Keratinocyte (primary cell): ENCODE measurements around the gene SNCAIP. TPM values are rescaled to one million over a fixed set of nuclear protein-coding genes. Genes with fewer than 3 reads are reported as not detected.

Experiments used
- DNase-seq: peaks from one replicate; pipeline ENCODE4 v3.0.0-alpha.2; 2011; ENCODE audit warnings: low read depth, missing footprints, low spot score
- FAIRE-seq: peaks from 2 replicates; lab custom pipeline; 2011; peaks lifted over from hg19 to GRCh38; lab: Jason Lieb, UNC
- H2AFZ ChIP-seq: 2 replicates; pipeline ENCODE4 v1.6.0; 2012; ENCODE audit warnings: low read length, control low read depth, inconsistent platforms; ENCODE audit not compliant: control insufficient read depth
- H3K27ac ChIP-seq: 2 replicates; pipeline ENCODE4 v1.5.1; 2011; ENCODE audit warnings: low read length; ENCODE audit not compliant: control insufficient read depth, insufficient read depth
- H3K27me3 ChIP-seq: 3 replicates; pipeline ENCODE4 v1.6.0; 2011; ENCODE audit warnings: low read length; ENCODE audit not compliant: control insufficient read depth, insufficient read depth; ENCODE audit errors: extremely low read depth
- H3K36me3 ChIP-seq, 2 experiments: 2 replicates in 1 of 2; 3 replicates in 1 of 2; pipeline ENCODE4 v1.5.1; 2011; ENCODE audit warnings: low read length in 2 of 2, mild to moderate bottlenecking in 1 of 2; ENCODE audit not compliant: control insufficient read depth in 2 of 2, insufficient read depth in 2 of 2; ENCODE audit errors: extremely low read depth in 1 of 2
- H3K4me1 ChIP-seq: 3 replicates; pipeline ENCODE4 v1.5.1; 2011; ENCODE audit warnings: low read length; ENCODE audit not compliant: control insufficient read depth, insufficient read depth; ENCODE audit errors: extremely low read depth
- H3K4me2 ChIP-seq: 3 replicates; pipeline ENCODE4 v1.6.0; 2011; ENCODE audit warnings: low read depth, low read length; ENCODE audit not compliant: control insufficient read depth, insufficient read depth; ENCODE audit errors: extremely low read depth
- H3K4me3 ChIP-seq, 3 experiments: fragments of 200-600 bp in 1 of 3; sonication (generic) in 1 of 3; 2 replicates in 2 of 3; 3 replicates in 1 of 3; pipeline ENCODE4 v1.5.1; 2011 to 2016; ENCODE audit warnings: low read length in 3 of 3, mild to moderate bottlenecking in 3 of 3, control low read depth in 2 of 3, inconsistent platforms in 1 of 3, low read depth in 1 of 3, mixed read lengths in 1 of 3, mixed run types in 1 of 3, moderate library complexity in 1 of 3; ENCODE audit not compliant: control insufficient read depth in 2 of 3, insufficient read depth in 2 of 3; ENCODE audit errors: extremely low read depth in 1 of 3
- H3K79me2 ChIP-seq: 2 replicates; pipeline ENCODE4 v1.6.0; 2012; ENCODE audit warnings: low read length; ENCODE audit not compliant: control insufficient read depth, insufficient read depth
- H3K9ac ChIP-seq: 3 replicates; pipeline ENCODE4 v1.6.0; 2011; ENCODE audit warnings: low read length; ENCODE audit not compliant: control insufficient read depth, insufficient read depth; ENCODE audit errors: extremely low read depth
- H3K9me1 ChIP-seq: 3 replicates; pipeline ENCODE4 v1.6.0; 2011; ENCODE audit warnings: low read length; ENCODE audit not compliant: control insufficient read depth, insufficient read depth; ENCODE audit errors: extremely low read depth
- H3K9me3 ChIP-seq: 2 replicates; pipeline ENCODE4 v1.5.1; 2012; ENCODE audit warnings: low read depth, low read length; ENCODE audit not compliant: control insufficient read depth
- H4K20me1 ChIP-seq: 3 replicates; pipeline ENCODE4 v1.6.0; 2011; ENCODE audit warnings: low read length; ENCODE audit not compliant: control insufficient read depth, insufficient read depth; ENCODE audit errors: extremely low read depth
- EZH2 ChIP-seq: IDR thresholded peaks from one replicate; pipeline ENCODE4 v1.6.1; 2012; ENCODE audit warnings: inconsistent platforms, mild to moderate bottlenecking, low read length, moderate library complexity
- dilution Hi-C: fragments of 300-500 bp; cut with MboI; formaldehyde crosslinking; loops from one replicate; pipeline ENCODE4 v1.7.0; 2020; ENCODE audit warnings: low sequenced_read_pairs; ENCODE audit not compliant: extremely low pct_ligation_motif_present
- polyA plus RNA-seq, 5 experiments: library from polyadenylated mRNA; depleted of rRNA in 3 of 5; stranded (reverse) in 3 of 5; stranded (forward) in 1 of 5; unstranded in 1 of 5; fragments of >200 nt; gene quantifications; 1 replicate in 1 of 5; 2 replicates in 3 of 5; 3 replicates in 1 of 5; pipeline versions ENCODE4 v1.2.1 to v1.2.3, GENCODE V29; 2011 to 2012; ENCODE audit warnings: missing spikeins in 2 of 5, low read depth in 1 of 5, low replicate concordance in 1 of 5
- TF ChIP-seq, protein P1 (sequence below), 3 experiments: IDR thresholded peaks in 1 of 3; conservative IDR thresholded peaks in 1 of 3; optimal IDR thresholded peaks in 1 of 3; 2 replicates in 2 of 3; 3 replicates in 1 of 3; pipeline versions ENCODE3 to v1.5.1; 2011; ENCODE audit warnings: low read length in 3 of 3, mild to moderate bottlenecking in 3 of 3, moderate library complexity in 2 of 3, control low read depth in 1 of 3, inconsistent platforms in 1 of 3; ENCODE audit not compliant: insufficient read depth in 2 of 3; ENCODE audit errors: extremely low read depth in 1 of 3

The SNCAIP gene
- polyA plus RNA-seq, 1 donor (not counting 4 experiments of a cell fraction or from before 2014, with no cell fraction given) = not detected

DNA sequence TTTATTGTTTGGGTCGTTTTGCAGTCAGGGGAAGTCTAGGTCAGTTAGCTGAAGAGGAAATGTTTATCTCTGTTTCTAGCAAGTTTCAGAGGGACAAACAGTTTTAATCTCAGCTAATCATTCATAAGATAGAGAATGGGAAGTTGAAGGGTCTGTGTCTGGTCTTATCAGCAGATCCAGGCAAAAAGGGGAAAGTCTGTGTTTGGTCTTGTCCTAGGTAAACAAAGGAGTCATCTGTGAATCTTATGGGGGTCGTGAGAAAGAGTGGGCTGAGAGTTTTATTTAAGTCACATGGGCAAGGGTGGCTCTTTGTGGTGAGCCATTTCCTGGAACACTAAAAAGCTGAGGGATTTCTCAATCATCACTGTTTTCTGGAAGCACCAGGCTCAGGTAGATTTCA, 5.6 kb upstream of the SNCAIP start:
- FAIRE-seq = no peak
- H3K4me1 ChIP-seq = no peaks in the 10 kb centered on the region
- no peaks in the 10 kb centered on the region for H3K9me1 ChIP-seq
- H3K9me3 ChIP-seq = no peaks in the 10 kb centered on the region
- dilution Hi-C loops = no loop called here
- no peak overlapping the region for H2AFZ ChIP-seq
- no peak for DNase-seq
- no peak overlapping the region for H3K4me2 ChIP-seq
- no peaks in the 10 kb centered on the region for H3K36me3 ChIP-seq
- H3K27ac ChIP-seq = no peak overlapping the region
- H3K79me2 ChIP-seq = no peaks in the 10 kb centered on the region
- no peaks in the 10 kb centered on the region for H4K20me1 ChIP-seq
- no peak overlapping the region for H3K9ac ChIP-seq
- TF ChIP-seq EZH2 = no peak
- TF ChIP-seq, protein P1, sequence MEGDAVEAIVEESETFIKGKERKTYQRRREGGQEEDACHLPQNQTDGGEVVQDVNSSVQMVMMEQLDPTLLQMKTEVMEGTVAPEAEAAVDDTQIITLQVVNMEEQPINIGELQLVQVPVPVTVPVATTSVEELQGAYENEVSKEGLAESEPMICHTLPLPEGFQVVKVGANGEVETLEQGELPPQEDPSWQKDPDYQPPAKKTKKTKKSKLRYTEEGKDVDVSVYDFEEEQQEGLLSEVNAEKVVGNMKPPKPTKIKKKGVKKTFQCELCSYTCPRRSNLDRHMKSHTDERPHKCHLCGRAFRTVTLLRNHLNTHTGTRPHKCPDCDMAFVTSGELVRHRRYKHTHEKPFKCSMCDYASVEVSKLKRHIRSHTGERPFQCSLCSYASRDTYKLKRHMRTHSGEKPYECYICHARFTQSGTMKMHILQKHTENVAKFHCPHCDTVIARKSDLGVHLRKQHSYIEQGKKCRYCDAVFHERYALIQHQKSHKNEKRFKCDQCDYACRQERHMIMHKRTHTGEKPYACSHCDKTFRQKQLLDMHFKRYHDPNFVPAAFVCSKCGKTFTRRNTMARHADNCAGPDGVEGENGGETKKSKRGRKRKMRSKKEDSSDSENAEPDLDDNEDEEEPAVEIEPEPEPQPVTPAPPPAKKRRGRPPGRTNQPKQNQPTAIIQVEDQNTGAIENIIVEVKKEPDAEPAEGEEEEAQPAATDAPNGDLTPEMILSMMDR (optimal IDR thresholded peaks at IDR 0.05 in 1 of 3, IDR thresholded peaks at IDR 0.05 in 1 of 3, conservative IDR thresholded peaks at IDR 0.05 in 1 of 3; ENCODE audit: extremely low read depth in 1 of 3, insufficient read depth in 2 of 3, low read length in 3 of 3) = no peak
- H3K27me3 ChIP-seq = peaks cover 9% of the 10 kb centered on the region
- H3K4me3 ChIP-seq = no peak overlapping the region

DNA sequence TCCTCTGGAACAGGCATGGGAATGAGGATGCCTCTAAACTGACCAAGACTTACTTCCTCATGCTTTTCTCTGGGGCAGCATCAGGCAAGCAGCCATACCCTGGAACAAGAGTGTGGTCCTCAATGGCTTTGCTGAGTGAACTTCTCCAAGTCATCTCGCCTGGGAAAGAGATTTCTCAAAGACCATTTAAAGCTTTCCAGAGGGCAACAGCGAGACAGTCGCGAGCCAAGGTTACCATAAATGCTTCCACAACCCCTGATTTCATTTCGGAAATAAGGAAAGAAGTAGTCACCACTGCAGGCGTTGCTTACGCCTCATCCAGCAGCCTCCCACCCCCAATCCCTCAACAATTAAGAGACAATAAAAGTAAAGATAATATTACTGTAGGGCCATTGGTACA, 1.1 kb upstream of the SNCAIP start:
- Histone ChIP-seq H3K9ac (no peak overlapping the region), H3K4me3 (no peak overlapping the region), H3K4me1 (peaks cover 11% of the 10 kb centered on the region), H3K27me3 (peaks cover 22% of the 10 kb centered on the region), H3K9me1 (no peaks in the 10 kb centered on the region), H2AFZ (no peak overlapping the region), H3K27ac (no peak overlapping the region), H3K4me2 (no peak overlapping the region), H4K20me1 (no peaks in the 10 kb centered on the region), H3K79me2 (no peaks in the 10 kb centered on the region), H3K9me3 (no peaks in the 10 kb centered on the region), H3K36me3 (no peaks in the 10 kb centered on the region)
- no peak for FAIRE-seq
- dilution Hi-C loops = no loop called here
- no peak for TF ChIP-seq EZH2
- TF ChIP-seq, protein P1 (optimal IDR thresholded peaks at IDR 0.05 in 1 of 3, IDR thresholded peaks at IDR 0.05 in 1 of 3, conservative IDR thresholded peaks at IDR 0.05 in 1 of 3; ENCODE audit: extremely low read depth in 1 of 3, insufficient read depth in 2 of 3, low read length in 3 of 3) = no peak
- no peak for DNase-seq
